GM12891 (cell line): Measurements from ENCODE around the gene TMEM135.

Source experiments
- POLR2A ChIP-seq: IDR thresholded peaks from 2 replicates; pipeline ENCODE4 v1.6.1; 2011; ENCODE audit warnings: low read depth, low read length, control low read depth
- POLR2AphosphoS5 ChIP-seq: IDR thresholded peaks from 2 replicates; pipeline ENCODE4 v1.6.1; 2011; ENCODE audit warnings: low read depth, low read length, control low read depth
- POU2F2 ChIP-seq: IDR thresholded peaks from 2 replicates; pipeline ENCODE4 v1.6.1; 2011; ENCODE audit warnings: low read depth, mild to moderate bottlenecking, control low read depth, low read length, moderate library complexity
- SPI1 ChIP-seq: IDR thresholded peaks from 2 replicates; pipeline ENCODE4 v1.6.1; 2011; ENCODE audit warnings: low read depth, low read length, control low read depth
- TAF1 ChIP-seq: IDR thresholded peaks from 2 replicates; pipeline ENCODE4 v1.6.1; 2011; ENCODE audit warnings: low read depth, low read length, control low read depth

DNA sequence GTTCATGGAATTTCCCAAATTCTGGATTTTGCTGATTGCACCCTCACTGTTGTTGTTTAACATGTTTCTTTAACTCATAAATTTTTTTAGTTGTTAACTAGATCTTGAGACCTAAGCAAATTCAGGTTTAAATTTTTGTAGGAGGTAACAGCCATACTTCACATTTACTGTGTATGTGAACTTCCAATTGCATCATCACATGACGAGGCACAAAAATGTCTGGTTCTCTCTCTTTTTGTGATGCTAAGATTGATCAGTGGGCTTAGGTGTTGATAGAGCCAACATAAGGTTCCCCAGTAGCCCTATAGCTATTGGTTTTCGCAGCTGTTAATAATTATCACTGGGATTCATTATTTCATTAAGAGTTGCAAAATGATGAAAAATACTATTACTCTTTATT lies 277.5 kb downstream of the TMEM135 start:
- no peak for TF ChIP-seq POLR2A
- TF ChIP-seq TAF1, result no peak
- TF ChIP-seq SPI1, result no peak
- TF ChIP-seq POLR2AphosphoS5, result no peak
- no peak for TF ChIP-seq POU2F2
